GOT3 (cell line): ENCODE results near the gene ERMN.

Experiments
- DNase-seq: peaks from one replicate; lab custom pipeline; 2025; ENCODE audit warnings: mixed read lengths; lab: John Stamatoyannopoulos, UW

The ERMN gene

DNA sequence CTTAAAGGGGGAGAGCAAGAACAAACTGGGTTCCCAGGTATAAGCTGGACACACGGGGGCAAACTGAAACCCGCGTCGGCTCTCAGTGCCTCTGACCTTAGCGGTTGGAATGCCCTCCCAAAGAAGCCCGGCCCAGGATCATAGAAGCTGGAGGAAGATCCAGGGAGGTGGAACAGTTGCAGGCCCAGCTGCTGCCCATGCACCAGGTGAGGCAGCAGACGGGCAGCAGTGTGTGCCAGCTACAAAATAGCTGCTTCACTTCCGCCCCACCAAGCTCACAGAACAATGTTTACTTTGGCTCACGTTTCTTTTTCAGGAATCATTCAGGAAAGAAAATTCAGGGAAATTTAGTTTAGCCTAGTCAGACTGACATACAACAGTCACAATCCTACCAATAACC is 3.9 kb upstream of the ERMN start:
- DNase-seq = no peak

DNA sequence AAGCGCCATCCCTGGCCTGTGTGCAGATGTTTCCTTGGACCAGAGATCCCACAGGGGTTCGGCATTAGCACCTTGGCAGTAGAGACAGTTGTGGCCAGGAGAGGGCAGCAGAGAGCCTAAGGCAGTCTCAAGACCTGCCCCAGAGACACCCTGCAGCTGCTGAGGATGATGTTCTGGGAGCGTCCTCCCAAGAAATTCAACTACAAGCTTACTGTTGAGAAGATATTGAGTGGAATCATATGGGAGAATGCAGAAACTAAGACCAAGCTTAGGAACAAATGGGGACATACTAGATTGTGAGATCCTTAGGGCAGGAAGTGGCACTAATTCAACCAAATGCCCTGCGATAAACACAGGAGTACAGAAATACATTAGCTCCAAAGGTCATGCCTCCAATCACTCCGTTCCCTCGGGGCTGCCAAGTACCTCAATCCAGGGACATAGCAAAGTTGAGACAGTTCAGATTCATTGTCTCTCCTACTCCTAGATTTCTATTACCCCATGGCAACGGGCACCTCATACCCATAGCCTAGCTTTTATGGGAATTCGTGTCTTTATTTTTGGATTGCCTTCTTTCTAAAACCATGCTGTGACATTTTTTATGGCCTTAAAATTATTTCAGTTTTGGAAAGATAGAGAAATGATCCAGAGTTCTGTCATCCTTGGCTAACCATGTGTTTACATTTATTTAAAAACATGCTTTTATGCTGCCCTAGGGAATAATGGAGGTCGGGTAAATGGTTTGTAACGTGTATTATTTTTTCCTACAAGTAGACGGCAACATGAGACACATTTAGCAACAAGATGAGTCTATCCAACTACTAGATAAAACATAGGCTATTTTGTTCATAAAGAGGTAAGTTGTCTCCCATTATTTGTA is 2.2 kb upstream of the ERMN start:
- peak; percentile 10 for DNase-seq

DNA sequence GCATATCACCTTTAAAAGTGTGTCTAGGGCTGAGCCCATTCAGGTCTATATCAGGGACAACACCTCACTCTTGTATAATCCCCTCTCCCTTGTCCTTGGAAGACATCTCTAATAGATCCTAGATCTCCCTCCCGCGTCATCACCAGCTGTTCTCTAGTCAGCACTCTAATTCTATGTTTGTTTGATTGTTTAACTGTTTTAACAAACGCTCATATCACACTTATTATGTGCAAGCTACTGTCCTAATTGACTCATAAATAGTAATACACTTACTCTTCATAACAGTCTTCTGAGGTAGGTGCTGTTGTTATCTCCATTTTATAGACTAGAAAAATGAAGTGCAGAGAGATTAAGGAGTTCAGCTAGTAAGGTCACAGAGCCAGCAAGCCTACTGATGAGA is 1.6 kb upstream of the ERMN start:
- DNase-seq = no peak

GRCh38 chr2:157326698-157327097 is 1.1 kb upstream of the ERMN start:
- no peak for DNase-seq

DNA sequence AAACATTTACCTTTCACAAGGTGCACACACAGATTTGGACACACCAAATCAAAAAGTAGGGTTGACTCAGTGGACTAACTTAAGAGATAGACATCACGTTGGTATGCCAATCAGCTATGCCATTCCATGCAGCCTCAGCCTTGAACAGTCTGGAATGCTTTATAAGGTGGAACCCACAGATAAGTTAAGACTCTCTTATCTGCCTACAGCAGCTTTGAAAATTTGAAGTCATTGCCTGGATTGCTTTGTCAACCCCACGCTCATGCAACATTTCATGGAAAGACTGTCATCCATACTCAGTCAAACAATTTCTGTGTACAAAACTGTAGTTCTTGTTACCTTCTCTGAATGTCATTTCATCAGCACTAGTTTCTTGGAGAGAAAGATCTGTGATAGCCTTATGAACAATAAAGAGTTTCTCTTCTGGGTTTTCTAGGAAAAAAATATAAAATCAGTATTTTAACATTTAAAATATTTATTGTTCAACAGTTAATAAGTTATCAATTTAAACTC is 1.2 kb downstream of the ERMN start:
- DNase-seq = no peak

- DNase-seq = no peak
Measured at GRCh38 chr2:157322432-157322831, 3.2 kb downstream of the ERMN start.

- DNase-seq = no peak
Measured at GRCh38 chr2:157321466-157321865, 4.2 kb downstream of the ERMN start.

DNA sequence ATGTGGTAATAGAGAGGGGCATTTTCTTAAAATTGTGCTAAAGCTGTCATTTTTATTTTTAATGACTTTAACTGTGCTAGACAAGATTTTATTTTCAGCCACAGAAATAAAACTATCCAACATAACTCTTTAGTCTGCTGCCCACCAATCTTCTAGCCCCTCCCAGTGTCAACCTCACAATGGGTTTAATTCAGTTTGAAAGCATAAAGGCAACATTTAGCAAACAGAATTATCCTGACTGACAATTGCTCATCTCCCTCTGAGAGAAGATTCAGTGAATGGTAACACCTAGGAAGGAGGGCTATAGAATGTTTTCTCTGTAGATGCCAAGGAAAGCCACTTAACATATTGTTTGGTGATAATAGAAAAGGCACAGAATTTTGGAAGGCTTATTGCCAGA is 5.2 kb downstream of the ERMN start:
- no peak for DNase-seq

DNA sequence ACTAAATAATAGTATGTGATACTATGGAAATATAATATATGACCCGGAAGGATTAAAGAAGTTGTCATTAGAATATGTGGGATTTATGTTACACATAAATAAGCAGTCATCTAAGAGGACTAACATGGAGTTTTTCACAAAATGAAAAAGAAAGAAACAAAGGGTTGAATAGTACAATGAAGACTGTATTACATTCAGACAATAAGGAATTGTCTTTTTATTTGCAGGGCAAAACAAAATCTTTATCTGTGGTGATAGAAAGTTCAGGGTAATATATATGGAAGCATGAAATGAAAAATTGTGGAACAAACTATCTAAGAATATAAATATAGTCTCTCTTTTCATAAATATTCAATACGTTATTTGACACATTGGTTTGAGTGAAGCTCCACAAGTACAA is 5.8 kb downstream of the ERMN start:
- DNase-seq = no peak

- DNase-seq = no peak
Measured at GRCh38 chr2:157318884-157319283, 6.7 kb downstream of the ERMN start.

GRCh38 chr2:157315901-157316300 is 9.7 kb downstream of the ERMN start:
- no peak for DNase-seq

DNA sequence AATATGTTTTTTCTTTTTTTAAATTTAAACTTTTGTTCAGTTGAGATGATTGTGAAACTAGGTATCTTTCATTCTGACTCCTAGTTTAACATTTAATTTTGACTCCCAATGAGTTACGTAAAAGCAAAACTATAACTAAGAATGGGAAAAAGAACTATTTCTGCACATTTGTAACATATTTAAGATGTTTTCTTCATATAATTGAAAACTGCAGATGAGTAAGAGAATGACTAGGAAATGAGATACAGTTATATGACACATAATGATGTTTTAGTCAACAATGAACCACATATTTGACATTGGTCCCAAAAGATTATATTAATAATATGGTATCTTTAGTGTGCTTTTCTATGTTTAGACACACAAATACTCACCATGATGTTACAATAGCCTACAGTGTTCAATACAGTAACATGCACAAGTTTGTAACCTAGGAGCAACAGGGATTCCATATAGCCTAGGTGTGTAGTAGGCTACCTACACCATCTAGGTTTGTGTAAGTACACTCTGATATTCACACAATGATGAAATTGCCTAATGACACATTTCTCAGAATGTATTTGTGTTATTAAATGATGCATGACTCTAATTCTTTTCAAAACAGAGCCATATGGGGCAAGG is 12.6 kb downstream of the ERMN start:
- no peak for DNase-seq

- no peak for DNase-seq
Measured at GRCh38 chr2:157311706-157312105, 13.9 kb downstream of the ERMN start.

GRCh38 chr2:157309878-157310277 is 15.7 kb downstream of the ERMN start:
- DNase-seq = no peak

DNA sequence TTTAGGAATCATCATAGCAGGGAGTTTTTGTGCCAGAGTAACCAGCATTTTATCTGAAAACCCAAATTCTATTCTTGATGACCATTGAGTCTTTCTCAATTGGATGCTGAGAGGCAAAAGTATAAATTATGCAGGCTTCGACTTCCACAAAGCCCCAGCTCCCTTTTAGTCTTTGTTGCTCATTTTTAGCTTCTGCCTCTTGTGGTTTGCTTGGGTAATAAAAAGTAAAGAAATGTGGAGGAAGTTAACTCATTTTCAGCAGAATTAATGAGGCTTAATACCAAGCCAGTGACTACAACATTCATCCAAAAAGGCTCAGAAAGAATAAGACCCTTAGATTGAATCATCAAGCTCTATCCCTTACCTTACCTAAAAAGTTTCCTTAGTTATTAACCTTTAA is 18.6 kb downstream of the ERMN start:
- no peak for DNase-seq

DNA sequence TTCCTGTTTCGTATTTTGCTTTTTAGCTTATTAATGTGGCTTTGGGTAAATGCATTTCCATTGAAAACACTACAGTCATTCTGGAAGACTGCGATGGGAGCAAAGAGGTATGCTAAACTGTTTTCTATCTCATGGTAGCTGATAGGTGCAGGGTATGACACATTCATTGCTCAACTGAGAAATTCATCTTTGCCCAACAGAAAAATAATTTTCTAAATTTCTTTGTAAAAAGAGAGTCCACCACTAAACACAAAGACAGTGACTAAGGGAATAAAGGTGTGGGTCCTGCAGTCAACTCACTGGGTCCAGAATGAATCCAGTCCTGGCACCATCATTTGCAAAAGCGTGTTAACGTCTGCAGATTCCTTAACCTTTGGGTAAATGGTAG is 19.9 kb downstream of the ERMN start:
- DNase-seq = no peak

DNA sequence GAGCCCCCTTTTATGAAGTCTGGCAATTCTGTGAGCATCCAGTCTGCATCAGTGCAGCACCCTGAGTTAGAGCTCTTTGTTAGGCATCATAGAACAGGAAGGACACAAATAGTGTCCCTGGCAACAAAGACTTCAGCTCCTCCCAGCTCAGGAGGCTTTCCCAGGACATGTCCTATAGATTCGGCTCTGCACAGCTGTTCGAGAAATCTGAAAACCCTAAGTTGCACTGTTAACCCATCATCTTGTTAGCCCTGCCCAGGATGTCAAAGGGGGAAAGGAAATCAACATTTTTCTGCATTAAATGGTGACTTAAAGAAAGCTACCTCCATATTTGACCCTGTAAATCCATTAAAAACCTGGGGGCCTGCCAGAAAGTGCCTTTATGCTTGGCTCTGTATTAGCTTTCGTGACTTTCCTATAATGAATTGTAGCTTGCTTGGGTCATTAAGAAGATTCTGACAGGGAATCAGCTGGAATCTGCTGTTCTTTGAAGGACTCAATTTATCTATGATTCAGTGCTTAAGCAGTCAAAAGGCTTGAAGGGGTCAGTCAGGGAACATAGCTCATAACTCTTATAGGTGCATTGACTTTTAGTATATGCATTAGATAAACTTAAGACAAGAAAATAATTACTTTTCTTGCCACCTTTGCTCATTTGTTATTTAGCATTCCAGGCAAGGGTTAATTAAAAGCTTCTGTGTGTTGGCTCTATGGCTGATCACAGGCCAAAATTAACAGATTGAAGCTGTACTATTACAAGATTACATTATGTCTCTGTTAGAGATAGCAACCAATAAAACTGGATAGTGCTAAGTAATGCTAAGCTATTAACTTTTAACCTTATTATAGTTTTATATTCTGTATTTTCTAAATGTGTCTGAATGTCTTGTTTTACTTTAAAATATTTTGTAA is 20.6 kb downstream of the ERMN start:
- no peak for DNase-seq

DNA sequence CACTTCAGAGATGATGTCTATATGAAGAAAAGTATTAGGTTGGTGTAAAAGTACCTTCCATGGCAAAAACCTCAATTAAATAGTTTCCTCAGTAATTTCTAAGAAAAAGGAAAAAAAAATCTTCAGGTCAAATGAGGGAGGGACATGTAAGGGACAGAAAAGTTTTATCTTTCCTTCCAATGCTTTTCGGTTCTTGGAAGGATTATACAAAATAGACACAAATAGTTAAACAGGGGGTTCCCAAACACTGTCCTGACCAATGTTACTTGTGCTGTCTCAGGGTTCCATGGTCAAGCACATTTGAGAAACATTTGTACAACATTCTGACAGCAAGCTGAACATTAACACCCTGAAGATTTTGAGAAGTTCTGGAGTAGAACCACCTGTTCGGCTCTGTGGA is 22.0 kb downstream of the ERMN start:
- no peak for DNase-seq

DNA sequence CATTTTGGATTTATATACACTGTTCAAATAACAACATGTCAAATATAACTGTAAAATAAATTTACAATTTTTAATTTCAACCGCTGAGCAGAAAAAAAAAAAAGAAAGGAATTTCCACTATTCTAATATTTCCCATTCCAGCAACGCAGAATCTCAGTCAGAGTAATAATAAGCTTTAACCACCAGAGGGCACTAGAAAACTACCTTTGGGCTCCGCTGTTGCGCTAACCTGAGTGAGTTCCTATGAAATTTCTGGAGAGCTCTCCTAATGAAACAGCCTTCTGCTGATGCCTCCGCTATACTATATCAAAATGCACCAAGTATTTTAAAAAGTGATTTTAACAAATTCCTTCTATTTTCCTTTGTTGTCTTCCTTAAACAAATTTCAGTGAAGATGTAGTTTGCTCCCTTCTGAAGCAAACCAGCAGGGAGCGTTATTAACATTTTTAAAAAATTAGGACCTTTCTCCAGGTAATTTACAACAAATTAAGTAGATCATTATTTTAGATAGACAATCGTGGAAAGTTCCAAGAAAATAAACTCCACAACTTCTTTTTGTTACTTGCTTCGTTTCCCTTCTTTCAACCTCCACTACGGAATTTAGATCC is 23.0 kb downstream of the ERMN start:
- DNase-seq = no peak

DNA sequence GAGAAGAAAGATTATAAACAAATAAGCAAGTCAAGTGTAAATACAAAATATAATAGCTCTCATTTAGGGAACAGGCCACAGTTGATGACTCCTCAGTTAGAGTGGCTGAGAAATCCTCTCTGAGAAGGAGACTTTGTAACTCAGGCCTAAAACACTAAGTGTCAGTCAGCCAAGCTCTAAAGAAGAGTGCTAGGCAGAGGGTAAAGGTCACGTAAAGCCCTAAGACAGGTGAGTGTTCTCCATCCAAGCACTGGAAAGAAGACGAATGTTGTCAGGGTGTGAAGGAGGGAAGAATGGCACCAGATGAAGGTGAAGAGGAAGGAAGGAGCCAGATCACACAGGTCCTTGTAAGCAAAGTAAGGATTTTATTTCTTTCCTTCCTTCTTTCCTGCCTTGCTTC is 24.3 kb downstream of the ERMN start:
- DNase-seq = no peak

DNA sequence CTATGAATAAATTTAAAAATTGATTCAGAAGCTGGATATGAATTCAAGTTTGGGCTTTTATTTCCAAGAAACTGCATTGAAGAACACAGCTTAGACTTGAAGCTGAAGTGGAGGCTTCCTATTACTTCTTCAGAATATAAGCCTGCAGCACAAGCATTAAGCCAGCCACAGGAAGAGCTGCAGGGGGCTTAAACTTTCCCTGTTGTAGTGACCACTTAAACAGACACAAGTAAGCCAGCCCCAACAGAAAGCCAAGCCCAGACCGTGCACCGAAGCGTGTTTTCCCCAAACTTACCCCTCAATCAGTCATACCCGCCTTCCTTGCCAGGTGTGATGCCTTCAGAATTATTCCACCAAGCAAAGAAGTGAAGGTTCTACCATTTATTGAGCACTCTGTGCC is 28.7 kb downstream of the ERMN start:
- DNase-seq = no peak

DNA sequence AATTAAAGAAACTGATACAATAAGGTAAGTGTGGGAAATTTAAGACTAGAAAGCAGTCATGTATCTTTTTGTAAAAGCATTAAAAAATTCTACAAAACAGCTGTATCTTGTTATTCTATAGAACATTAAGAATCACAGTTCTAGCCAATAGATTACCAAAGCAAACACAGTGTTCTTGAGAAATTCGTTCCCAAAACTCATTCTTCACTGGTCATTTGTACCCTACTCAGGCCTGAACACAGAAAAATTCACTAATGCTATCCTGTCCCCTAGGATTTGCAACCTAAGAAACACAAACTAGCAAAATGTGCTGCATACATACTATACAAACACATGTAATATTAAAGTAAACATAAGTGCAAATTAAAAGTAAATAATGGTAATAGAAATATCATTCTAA is 29.1 kb downstream of the ERMN start:
- DNase-seq = no peak
